H1 (cell line): ENCODE measurements around the gene ACTL8.

Experiments
- EZH2 ChIP-seq: fragments of 200-600 bp; sonication (generic); IDR thresholded peaks from 2 replicates; pipeline ENCODE4 v1.7.1; 2012; ENCODE audit warnings: low read depth, mild to moderate bottlenecking, moderate library complexity, low read length, inconsistent platforms; ENCODE audit not compliant: severe bottlenecking
- FOSL1 ChIP-seq: IDR thresholded peaks from 2 replicates; pipeline ENCODE4 v1.6.1; 2011; ENCODE audit warnings: mild to moderate bottlenecking, low read depth, low read length, moderate library complexity; ENCODE audit not compliant: insufficient read depth
- GABPA ChIP-seq: IDR thresholded peaks from 2 replicates; pipeline ENCODE4 v1.6.1; 2011; ENCODE audit warnings: mild to moderate bottlenecking, low read length, moderate library complexity, borderline replicate concordance; ENCODE audit not compliant: insufficient read depth
- KDM5A ChIP-seq: fragments of 200-600 bp; IDR thresholded peaks from 2 replicates; pipeline ENCODE4 v1.7.1; 2012; ENCODE audit warnings: mild to moderate bottlenecking, low read length, inconsistent platforms, mixed read lengths
- POLR2A ChIP-seq, 2 experiments: IDR thresholded peaks; 1 replicate in 1 of 2; 2 replicates in 1 of 2; pipeline ENCODE4 v1.6.1; 2011; ENCODE audit warnings: low read depth in 2 of 2, low read length in 2 of 2, mild to moderate bottlenecking in 2 of 2; ENCODE audit errors: control extremely low read depth in 1 of 2
- POLR2AphosphoS5 ChIP-seq: IDR thresholded peaks from 2 replicates; pipeline ENCODE4 v1.6.1; 2011; ENCODE audit warnings: low read depth, low read length
- SIRT6 ChIP-seq: IDR thresholded peaks from one replicate; pipeline ENCODE4 v1.7.1; 2012; ENCODE audit warnings: low read length, inconsistent platforms
- TAF1 ChIP-seq: IDR thresholded peaks from 2 replicates; pipeline ENCODE4 v1.6.1; 2011; ENCODE audit warnings: mild to moderate bottlenecking, low read depth, low read length
- TBP ChIP-seq: IDR thresholded peaks from 2 replicates; pipeline ENCODE4 v1.6.1; 2011; ENCODE audit warnings: low read depth, low read length, improper control_type of control experiment
- TEAD4 ChIP-seq: IDR thresholded peaks from 2 replicates; pipeline ENCODE4 v1.6.1; 2012; ENCODE audit warnings: low read depth, low read length, inconsistent platforms, mixed read lengths
- YY1 ChIP-seq: IDR thresholded peaks from 2 replicates; pipeline ENCODE4 v1.6.1; 2011; ENCODE audit warnings: low read depth, mild to moderate bottlenecking, low read length
- TF ChIP-seq, protein P1 (sequence below), 3 experiments: IDR thresholded peaks; 1 replicate in 2 of 3; 2 replicates in 1 of 3; pipeline versions ENCODE4 v1.5.1 to v1.6.1; 2011; ENCODE audit warnings: low read length in 3 of 3, mild to moderate bottlenecking in 3 of 3, inconsistent platforms in 2 of 3, low read depth in 1 of 3, moderate library complexity in 1 of 3; ENCODE audit not compliant: insufficient read depth in 1 of 3; ENCODE audit errors: control extremely low read depth in 1 of 3
- TF ChIP-seq, protein P2 (sequence below): IDR thresholded peaks from 2 replicates; pipeline ENCODE4 v1.6.1; 2012; ENCODE audit warnings: inconsistent platforms
- TF ChIP-seq, protein P3 (sequence below): IDR thresholded peaks from 2 replicates; pipeline ENCODE4 v1.6.1; 2012; ENCODE audit warnings: low read length, inconsistent platforms

DNA sequence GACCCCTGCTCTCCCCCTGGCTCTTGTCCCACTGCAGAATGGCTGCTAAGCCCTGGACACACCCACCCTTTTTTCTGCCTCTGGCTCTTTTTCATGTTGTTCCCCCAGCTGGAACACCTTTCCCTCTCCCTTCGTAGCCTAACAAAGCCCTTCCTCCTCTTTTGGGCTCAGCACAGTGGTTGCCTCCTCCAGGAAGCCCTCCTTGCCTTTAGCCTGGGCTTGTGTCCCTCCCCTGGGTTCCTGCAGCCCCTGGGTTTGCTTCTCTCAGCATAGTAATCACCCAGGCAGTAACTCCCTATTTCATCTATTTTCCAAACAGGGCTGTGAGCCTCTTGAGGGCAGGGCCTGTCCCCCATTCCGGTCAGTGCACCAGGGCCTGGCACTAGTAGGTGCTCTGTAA lies 19.8 kb upstream of the ACTL8 start:
- TF ChIP-seq, protein P1, sequence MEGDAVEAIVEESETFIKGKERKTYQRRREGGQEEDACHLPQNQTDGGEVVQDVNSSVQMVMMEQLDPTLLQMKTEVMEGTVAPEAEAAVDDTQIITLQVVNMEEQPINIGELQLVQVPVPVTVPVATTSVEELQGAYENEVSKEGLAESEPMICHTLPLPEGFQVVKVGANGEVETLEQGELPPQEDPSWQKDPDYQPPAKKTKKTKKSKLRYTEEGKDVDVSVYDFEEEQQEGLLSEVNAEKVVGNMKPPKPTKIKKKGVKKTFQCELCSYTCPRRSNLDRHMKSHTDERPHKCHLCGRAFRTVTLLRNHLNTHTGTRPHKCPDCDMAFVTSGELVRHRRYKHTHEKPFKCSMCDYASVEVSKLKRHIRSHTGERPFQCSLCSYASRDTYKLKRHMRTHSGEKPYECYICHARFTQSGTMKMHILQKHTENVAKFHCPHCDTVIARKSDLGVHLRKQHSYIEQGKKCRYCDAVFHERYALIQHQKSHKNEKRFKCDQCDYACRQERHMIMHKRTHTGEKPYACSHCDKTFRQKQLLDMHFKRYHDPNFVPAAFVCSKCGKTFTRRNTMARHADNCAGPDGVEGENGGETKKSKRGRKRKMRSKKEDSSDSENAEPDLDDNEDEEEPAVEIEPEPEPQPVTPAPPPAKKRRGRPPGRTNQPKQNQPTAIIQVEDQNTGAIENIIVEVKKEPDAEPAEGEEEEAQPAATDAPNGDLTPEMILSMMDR (IDR thresholded peaks at IDR 0.05; ENCODE audit: control extremely low read depth in 1 of 3, insufficient read depth in 1 of 3, low read depth in 1 of 3, low read length in 3 of 3), result no peak
- TF ChIP-seq FOSL1 (no peak), EZH2 (no peak), POLR2AphosphoS5 (no peak), POLR2A (IDR thresholded peaks at IDR 0.05; ENCODE audit: control extremely low read depth in 1 of 2, low read depth in 2 of 2, low read length in 2 of 2) (no peak), TEAD4 (no peak), TBP (no peak), GABPA (no peak), TAF1 (no peak), SIRT6 (no peak), KDM5A (no peak), YY1 (no peak)
- TF ChIP-seq, protein P2, sequence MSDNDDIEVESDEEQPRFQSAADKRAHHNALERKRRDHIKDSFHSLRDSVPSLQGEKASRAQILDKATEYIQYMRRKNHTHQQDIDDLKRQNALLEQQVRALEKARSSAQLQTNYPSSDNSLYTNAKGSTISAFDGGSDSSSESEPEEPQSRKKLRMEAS, result no peak
- TF ChIP-seq, protein P3, sequence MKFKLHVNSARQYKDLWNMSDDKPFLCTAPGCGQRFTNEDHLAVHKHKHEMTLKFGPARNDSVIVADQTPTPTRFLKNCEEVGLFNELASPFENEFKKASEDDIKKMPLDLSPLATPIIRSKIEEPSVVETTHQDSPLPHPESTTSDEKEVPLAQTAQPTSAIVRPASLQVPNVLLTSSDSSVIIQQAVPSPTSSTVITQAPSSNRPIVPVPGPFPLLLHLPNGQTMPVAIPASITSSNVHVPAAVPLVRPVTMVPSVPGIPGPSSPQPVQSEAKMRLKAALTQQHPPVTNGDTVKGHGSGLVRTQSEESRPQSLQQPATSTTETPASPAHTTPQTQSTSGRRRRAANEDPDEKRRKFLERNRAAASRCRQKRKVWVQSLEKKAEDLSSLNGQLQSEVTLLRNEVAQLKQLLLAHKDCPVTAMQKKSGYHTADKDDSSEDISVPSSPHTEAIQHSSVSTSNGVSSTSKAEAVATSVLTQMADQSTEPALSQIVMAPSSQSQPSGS, result no peak
